ENCODE measurements around the gene NLRP10.

Gene NLRP10

DNA sequence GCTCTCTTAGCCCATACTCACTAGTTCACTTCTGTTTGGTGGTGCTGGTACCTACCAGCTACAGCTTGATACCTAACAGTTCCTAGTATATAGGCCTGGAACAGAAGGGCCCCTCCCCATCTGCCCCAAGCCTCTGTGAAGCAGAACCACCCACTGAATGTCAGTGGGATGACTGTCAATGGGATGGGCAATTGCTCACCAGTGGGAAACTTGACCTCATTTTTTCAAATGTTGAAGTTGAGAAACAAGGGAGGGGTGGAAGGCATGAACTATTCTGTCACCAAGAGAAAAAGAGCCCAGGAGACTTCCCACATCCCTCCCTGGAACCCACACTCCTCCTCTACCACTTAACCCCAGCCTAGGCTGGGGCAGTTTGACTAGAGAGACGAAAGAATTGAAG lies at the start of gene NLRP10:
Gene NLRP10 (minus strand): TSS at position 62 of the 400 bp plus-strand sequence. CDS start 1,952 bp downstream, outside the sequence.
- peak; percentile 39 for DNase-seq
- no peaks in the 10 kb centered on the region for H3K27me3 ChIP-seq (replicated peaks)
- no peak within 1 kb of the TSS for H3K4me3 ChIP-seq (ENCODE audit: low read depth, low read length)
- in situ Hi-C loops (cut with HindIII; ENCODE audit: low pct_ligation_motif_present, low sequenced_read_pairs): no loop called here
- TF ChIP-seq, protein P1, sequence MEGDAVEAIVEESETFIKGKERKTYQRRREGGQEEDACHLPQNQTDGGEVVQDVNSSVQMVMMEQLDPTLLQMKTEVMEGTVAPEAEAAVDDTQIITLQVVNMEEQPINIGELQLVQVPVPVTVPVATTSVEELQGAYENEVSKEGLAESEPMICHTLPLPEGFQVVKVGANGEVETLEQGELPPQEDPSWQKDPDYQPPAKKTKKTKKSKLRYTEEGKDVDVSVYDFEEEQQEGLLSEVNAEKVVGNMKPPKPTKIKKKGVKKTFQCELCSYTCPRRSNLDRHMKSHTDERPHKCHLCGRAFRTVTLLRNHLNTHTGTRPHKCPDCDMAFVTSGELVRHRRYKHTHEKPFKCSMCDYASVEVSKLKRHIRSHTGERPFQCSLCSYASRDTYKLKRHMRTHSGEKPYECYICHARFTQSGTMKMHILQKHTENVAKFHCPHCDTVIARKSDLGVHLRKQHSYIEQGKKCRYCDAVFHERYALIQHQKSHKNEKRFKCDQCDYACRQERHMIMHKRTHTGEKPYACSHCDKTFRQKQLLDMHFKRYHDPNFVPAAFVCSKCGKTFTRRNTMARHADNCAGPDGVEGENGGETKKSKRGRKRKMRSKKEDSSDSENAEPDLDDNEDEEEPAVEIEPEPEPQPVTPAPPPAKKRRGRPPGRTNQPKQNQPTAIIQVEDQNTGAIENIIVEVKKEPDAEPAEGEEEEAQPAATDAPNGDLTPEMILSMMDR (IDR thresholded peaks at IDR 0.05; ENCODE audit: low read depth, low read length, missing control alignments): no peak
- H3K36me3 ChIP-seq (replicated peaks): no peaks in the 10 kb centered on the region
- H3K27ac ChIP-seq: peak within 1 kb of the TSS; percentile 40

- TF ChIP-seq, protein P1 (IDR thresholded peaks at IDR 0.05; ENCODE audit: low read depth, low read length, missing control alignments): no peak
- Histone ChIP-seq H3K4me3 (ENCODE audit: low read depth, low read length) (no peak overlapping the region), H3K27me3 (replicated peaks) (peaks cover 2% of the 10 kb centered on the region), H3K27ac (no peak overlapping the region), H3K36me3 (replicated peaks) (no peaks in the 10 kb centered on the region)
- no peak for DNase-seq
- in situ Hi-C loops (cut with HindIII; ENCODE audit: low pct_ligation_motif_present, low sequenced_read_pairs): no loop called here
Measured at GRCh38 chr11:8013833-8014232, 48.6 kb upstream of the NLRP10 start.

- TF ChIP-seq, protein P1 (IDR thresholded peaks at IDR 0.05; ENCODE audit: low read depth, low read length, missing control alignments): no peak
- H3K27me3 ChIP-seq (replicated peaks): no peaks in the 10 kb centered on the region
- H3K4me3 ChIP-seq (ENCODE audit: low read depth, low read length): no peak overlapping the region
- DNase-seq: peak; percentile 96
- H3K27ac ChIP-seq: no peak overlapping the region
- no peaks in the 10 kb centered on the region for H3K36me3 ChIP-seq (replicated peaks)
- in situ Hi-C loops (cut with HindIII; ENCODE audit: low pct_ligation_motif_present, low sequenced_read_pairs): no loop called here
Measured at GRCh38 chr11:8011981-8012444, 46.8 kb upstream of the NLRP10 start.

GRCh38 chr11:8011371-8011770 lies 46.1 kb upstream of the NLRP10 start:
- no peak overlapping the region for H3K4me3 ChIP-seq (ENCODE audit: low read depth, low read length)
- no peaks in the 10 kb centered on the region for H3K36me3 ChIP-seq (replicated peaks)
- in situ Hi-C loops (cut with HindIII; ENCODE audit: low pct_ligation_motif_present, low sequenced_read_pairs): no loop called here
- TF ChIP-seq, protein P1 (IDR thresholded peaks at IDR 0.05; ENCODE audit: low read depth, low read length, missing control alignments): no peak
- H3K27me3 ChIP-seq (replicated peaks): no peaks in the 10 kb centered on the region
- H3K27ac ChIP-seq: no peak overlapping the region
- no peak for DNase-seq

GRCh38 chr11:8009856-8010255 lies 44.6 kb upstream of the NLRP10 start:
- TF ChIP-seq, protein P1 (IDR thresholded peaks at IDR 0.05; ENCODE audit: low read depth, low read length, missing control alignments): no peak

DNA sequence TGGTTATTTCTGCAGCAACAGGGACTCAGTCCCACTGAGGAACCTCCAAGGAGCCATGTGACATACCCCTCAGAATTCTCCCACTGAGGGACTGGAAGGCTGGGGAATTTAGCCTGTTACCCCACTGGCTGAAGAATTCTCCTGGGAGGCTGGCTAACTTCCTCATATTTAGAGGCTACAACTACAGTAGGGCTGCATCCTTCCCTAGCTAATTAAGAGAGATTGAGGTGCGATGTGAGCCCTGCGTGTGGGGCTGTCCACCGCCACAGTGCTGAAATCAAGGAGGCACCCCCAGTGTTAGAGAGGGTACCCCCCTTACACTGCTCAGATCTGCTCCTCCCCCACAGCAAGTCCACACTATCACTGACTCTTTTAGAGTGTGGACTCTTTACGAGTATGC lies 43.0 kb upstream of the NLRP10 start:
- TF ChIP-seq, protein P1 (IDR thresholded peaks at IDR 0.05; ENCODE audit: low read depth, low read length, missing control alignments): no peak
- Histone ChIP-seq H3K27me3 (replicated peaks) (no peaks in the 10 kb centered on the region), H3K36me3 (replicated peaks) (no peaks in the 10 kb centered on the region), H3K4me3 (ENCODE audit: low read depth, low read length) (no peak overlapping the region), H3K27ac (no peak overlapping the region)
- in situ Hi-C loops (cut with HindIII; ENCODE audit: low pct_ligation_motif_present, low sequenced_read_pairs): no loop called here
- DNase-seq: no peak

More at GRCh38 chr11:8009856-8010255, 44.6 kb upstream of the NLRP10 start:
- in situ Hi-C loops (cut with HindIII; ENCODE audit: low pct_ligation_motif_present, low sequenced_read_pairs): no loop called here
- Histone ChIP-seq H3K4me3 (ENCODE audit: low read depth, low read length) (no peak overlapping the region), H3K27ac (no peak overlapping the region), H3K36me3 (replicated peaks) (no peaks in the 10 kb centered on the region), H3K27me3 (replicated peaks) (no peaks in the 10 kb centered on the region)
- no peak for DNase-seq
